ENCODE results near the gene HOXB3. TPM values are rescaled to one million over a fixed set of nuclear protein-coding genes. Genes with fewer than 3 reads are reported as not detected.

The HOXB3 gene
- total and polyA plus RNA-seq, 2 of the 13 experiments (the other 11 are each of a cell fraction or from before 2014, with no cell fraction given): not detected

- TF ChIP-seq THAP7 (CRISPR knock-in tag; IDR thresholded peaks at IDR 0.05) (no peak), ZNF18 (CRISPR knock-in tag; IDR thresholded peaks at IDR 0.05; ENCODE audit: insufficient replicate concordance) (no peak), ZNF784 (CRISPR knock-in tag; IDR thresholded peaks at IDR 0.05; ENCODE audit: borderline replicate concordance) (no peak), ZSCAN5A (CRISPR knock-in tag; IDR thresholded peaks at IDR 0.05; ENCODE audit: borderline replicate concordance) (no peak), ZFP36 (IDR thresholded peaks at IDR 0.05; ENCODE audit: borderline replicate concordance, low read depth, low read length, partially characterized antibody) (no peak), DBP (CRISPR knock-in tag; IDR thresholded peaks at IDR 0.05; ENCODE audit: not compliant biosample characterization) (no peak), ZNF253 (CRISPR knock-in tag; IDR thresholded peaks at IDR 0.05; ENCODE audit: borderline replicate concordance) (no peak)
Measured at GRCh38 chr17:48566717-48567116, 23.3 kb downstream of the HOXB3 start (continued).
